ENCODE results near the gene JPH2. TPM values are rescaled to one million over a fixed set of nuclear protein-coding genes. Genes with fewer than 3 reads are reported as not detected.
"Not testable (repeated sequence)": the region's sequence is repeated elsewhere in the genome, so short reads cannot be mapped to it uniquely, and the experiment has no call there.

JPH2 gene
- 100 to 1,000 TPM; 131 to 168 TPM for total RNA-seq

DNA sequence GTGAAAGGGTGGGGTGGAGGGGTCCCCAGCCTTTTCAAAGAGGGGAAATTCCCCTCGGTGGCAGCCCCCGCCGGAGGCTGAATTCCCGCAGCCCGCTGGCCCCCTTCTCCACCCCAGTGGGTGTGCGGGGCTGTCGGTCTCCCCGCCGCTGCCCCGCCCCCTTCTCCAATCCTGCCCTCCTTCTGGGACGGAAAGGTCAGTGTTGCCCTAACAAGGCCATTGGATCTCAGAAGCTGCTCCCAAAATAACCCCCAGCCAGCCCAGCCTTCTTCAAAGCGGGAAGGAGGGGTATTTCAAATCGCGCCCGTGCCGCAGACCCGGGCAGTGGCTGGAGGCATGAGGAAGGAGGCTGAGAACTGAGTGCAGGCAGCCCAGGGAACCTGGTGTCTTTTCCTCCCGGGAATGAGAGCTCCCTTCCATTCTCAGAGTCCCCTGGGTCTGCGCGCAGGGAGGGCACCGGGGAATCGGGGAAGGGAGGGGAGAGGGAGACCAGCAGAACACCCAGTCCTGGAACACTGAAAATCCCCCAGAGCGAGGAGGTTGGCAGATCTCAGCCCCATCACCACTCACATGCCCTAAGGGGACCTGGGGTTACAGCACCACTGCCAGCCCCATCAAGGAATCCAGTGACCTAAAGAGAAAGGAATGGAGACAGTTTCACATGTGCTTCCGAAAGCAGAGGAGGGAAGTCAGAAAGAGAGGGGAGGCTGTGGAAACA is at the start of gene JPH2:
TSS of gene JPH2 (minus strand) at position 135 of the 718 bp plus-strand sequence. CDS start 483 bp downstream, outside the sequence.
- peaks cover 0 to 46% of the 10 kb centered on the region in 2 donors for H3K4me1 ChIP-seq
- H3K36me3 ChIP-seq, result peaks cover 15% of the 10 kb centered on the region
- peak; percentile 71 for DNase-seq (ENCODE audit: low spot score)
- TF ChIP-seq, protein P1, sequence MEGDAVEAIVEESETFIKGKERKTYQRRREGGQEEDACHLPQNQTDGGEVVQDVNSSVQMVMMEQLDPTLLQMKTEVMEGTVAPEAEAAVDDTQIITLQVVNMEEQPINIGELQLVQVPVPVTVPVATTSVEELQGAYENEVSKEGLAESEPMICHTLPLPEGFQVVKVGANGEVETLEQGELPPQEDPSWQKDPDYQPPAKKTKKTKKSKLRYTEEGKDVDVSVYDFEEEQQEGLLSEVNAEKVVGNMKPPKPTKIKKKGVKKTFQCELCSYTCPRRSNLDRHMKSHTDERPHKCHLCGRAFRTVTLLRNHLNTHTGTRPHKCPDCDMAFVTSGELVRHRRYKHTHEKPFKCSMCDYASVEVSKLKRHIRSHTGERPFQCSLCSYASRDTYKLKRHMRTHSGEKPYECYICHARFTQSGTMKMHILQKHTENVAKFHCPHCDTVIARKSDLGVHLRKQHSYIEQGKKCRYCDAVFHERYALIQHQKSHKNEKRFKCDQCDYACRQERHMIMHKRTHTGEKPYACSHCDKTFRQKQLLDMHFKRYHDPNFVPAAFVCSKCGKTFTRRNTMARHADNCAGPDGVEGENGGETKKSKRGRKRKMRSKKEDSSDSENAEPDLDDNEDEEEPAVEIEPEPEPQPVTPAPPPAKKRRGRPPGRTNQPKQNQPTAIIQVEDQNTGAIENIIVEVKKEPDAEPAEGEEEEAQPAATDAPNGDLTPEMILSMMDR (IDR thresholded peaks at IDR 0.05), result no peak
- H3K4me3 ChIP-seq, result peak within 1 kb of the TSS; percentile 67 to 79
- peak within 1 kb of the TSS; percentile 89 to 97 for H3K27ac ChIP-seq
- no peaks in the 10 kb centered on the region for H3K27me3 ChIP-seq
- H3K9me3 ChIP-seq, result no peaks in the 10 kb centered on the region

DNA sequence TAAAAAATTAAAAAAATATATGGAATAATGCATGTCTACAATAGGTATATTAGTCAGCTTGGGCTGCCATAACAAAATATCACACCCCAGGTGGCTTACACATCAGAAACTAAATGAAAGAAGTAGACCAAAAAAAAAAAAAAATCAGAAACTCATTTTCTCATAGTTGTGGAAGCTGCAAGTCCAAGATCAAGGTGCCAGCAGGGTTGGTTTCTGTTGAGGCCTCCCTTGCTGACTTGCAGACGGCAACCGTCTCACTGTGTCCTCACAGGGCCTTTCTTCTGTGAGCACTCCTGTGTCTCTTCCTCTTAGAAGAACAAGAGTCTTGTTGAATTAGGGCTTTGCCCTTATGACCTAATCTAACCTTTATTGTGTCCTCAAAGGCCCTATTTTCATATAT is 48.7 kb upstream of the JPH2 start:
- no peak overlapping the region for H3K4me3 ChIP-seq
- TF ChIP-seq, protein P1 (IDR thresholded peaks at IDR 0.05), result no peak
- H3K27ac ChIP-seq, result no peak overlapping the region
- no peak for DNase-seq (ENCODE audit: low spot score)
- no peaks in the 10 kb centered on the region for H3K4me1 ChIP-seq
- H3K27me3 ChIP-seq, result no peaks in the 10 kb centered on the region
- no peaks in the 10 kb centered on the region for H3K9me3 ChIP-seq
- H3K36me3 ChIP-seq, result no peaks in the 10 kb centered on the region

DNA sequence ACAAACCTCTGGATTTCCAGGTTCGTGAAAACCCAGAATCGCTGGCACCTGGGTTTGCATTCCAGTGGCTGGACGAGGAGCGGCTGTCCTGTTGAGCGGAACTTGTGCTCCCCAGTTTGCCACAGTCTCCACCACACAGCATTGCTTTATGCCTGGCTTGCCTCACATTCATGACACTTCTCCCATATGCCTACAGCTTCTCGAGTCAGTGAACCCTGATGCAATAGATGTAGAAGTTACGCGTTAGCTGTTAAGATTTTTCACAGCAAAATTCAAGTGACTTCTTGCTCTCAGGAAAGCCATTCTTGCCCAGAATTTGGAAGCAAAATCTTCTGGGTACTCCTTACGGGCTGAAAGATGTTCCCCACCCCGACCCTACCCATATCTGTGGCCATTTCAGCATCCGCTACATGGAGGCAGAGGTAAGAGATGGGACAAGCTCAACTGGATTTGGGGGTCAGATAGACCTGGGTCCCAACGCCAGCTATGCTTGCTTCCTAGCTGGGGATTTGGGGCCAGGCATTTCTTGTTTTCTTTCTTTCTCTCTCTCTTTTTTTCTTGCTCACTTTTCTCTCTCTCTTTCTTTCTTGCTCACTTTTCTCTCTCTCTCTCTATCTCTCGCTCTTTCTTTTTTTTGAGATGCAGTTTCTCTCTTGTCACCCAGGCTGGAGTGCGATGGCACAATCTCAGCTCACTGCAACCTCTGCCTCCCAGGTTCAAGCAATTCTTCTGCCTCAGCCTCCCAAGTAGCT is 47.8 kb upstream of the JPH2 start:
- DNase-seq (ENCODE audit: low spot score), result no peak
- TF ChIP-seq, protein P1 (IDR thresholded peaks at IDR 0.05), result no peak
- H3K9me3 ChIP-seq, result no peaks in the 10 kb centered on the region

DNA sequence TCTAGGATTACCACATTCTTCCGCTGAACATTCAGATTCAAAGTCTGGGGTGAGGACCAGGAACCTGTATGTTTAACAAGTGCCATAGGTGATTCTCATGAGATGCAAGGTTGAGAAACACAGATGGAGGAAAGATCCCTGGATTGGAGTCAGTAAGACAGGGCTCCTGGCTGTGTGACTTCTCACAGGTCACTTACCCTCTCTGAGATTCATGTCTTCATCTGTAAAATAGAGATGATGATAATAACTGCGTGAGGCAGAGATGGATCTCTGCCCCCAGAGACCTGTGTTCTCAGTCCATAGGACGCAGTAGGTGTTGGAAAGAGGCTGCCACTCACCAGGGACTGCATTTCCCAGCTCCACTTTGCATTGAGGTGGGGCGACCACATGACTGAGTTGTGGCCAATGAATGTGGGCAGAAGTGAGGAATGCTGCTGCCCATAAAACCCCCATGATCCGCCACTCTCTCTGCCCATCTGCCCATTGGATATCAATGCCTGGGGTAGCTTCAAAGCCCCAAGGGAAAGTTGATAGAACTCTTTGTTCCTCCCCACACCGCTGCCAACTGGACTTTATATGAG is 46.5 kb upstream of the JPH2 start:
- TF ChIP-seq, protein P1 (IDR thresholded peaks at IDR 0.05), result no peak
- Histone ChIP-seq H3K27me3 (no peaks in the 10 kb centered on the region), H3K4me3 (no peak overlapping the region), H3K4me1 (no peaks in the 10 kb centered on the region), H3K9me3 (no peaks in the 10 kb centered on the region), H3K36me3 (no peaks in the 10 kb centered on the region), H3K27ac (no peak overlapping the region)
- no peak for DNase-seq (ENCODE audit: low spot score)

More for the DNA sequence above, 47.8 kb upstream of the JPH2 start:
- Histone ChIP-seq H3K4me3 (no peak overlapping the region), H3K4me1 (no peaks in the 10 kb centered on the region), H3K27me3 (no peaks in the 10 kb centered on the region), H3K27ac (no peak overlapping the region), H3K36me3 (no peaks in the 10 kb centered on the region)

DNA sequence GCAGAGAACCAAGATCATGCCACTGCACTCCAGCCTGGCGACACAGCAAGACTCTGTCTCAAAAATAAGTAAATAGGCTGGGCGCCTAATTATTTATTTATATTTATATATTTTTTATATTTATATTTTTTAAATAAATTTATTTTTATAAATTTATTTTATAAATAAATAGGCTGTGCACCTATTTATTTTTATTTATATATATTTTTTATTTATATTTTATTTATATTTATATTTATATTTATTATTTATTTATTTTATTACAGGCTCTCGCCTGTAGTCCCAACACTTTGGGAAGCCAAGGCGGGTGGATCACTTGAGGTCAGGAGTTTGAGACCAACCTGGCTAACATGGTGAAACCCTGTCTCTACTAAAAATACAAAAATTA is 45.5 kb upstream of the JPH2 start:
- not testable (repeated sequence) for H3K4me3 ChIP-seq; DNase-seq (ENCODE audit: low spot score); H3K27ac ChIP-seq; H3K4me1 ChIP-seq; H3K36me3 ChIP-seq; H3K27me3 ChIP-seq; H3K9me3 ChIP-seq
